Keratinocyte (primary cell): ENCODE measurements around the gene MED27. TPM values are rescaled to one million over a fixed set of nuclear protein-coding genes. Genes with fewer than 3 reads are reported as not detected.
A peak's percentile ranks its signal among the peaks of the same experiment; 100 is the strongest.

ENCODE experiments used
- DNase-seq: peaks from one replicate; pipeline ENCODE4 v3.0.0-alpha.2; 2011; ENCODE audit warnings: low read depth, missing footprints, low spot score
- FAIRE-seq: peaks from 2 replicates; lab custom pipeline; 2011; peaks lifted over from hg19 to GRCh38; lab: Jason Lieb, UNC
- H2AFZ ChIP-seq: 2 replicates; pipeline ENCODE4 v1.6.0; 2012; ENCODE audit warnings: low read length, control low read depth, inconsistent platforms; ENCODE audit not compliant: control insufficient read depth
- H3K27ac ChIP-seq: 2 replicates; pipeline ENCODE4 v1.5.1; 2011; ENCODE audit warnings: low read length; ENCODE audit not compliant: control insufficient read depth, insufficient read depth
- H3K27me3 ChIP-seq: 3 replicates; pipeline ENCODE4 v1.6.0; 2011; ENCODE audit warnings: low read length; ENCODE audit not compliant: control insufficient read depth, insufficient read depth; ENCODE audit errors: extremely low read depth
- H3K36me3 ChIP-seq, 2 experiments: 2 replicates in 1 of 2; 3 replicates in 1 of 2; pipeline ENCODE4 v1.5.1; 2011; ENCODE audit warnings: low read length in 2 of 2, mild to moderate bottlenecking in 1 of 2; ENCODE audit not compliant: control insufficient read depth in 2 of 2, insufficient read depth in 2 of 2; ENCODE audit errors: extremely low read depth in 1 of 2
- H3K4me1 ChIP-seq: 3 replicates; pipeline ENCODE4 v1.5.1; 2011; ENCODE audit warnings: low read length; ENCODE audit not compliant: control insufficient read depth, insufficient read depth; ENCODE audit errors: extremely low read depth
- H3K4me2 ChIP-seq: 3 replicates; pipeline ENCODE4 v1.6.0; 2011; ENCODE audit warnings: low read depth, low read length; ENCODE audit not compliant: control insufficient read depth, insufficient read depth; ENCODE audit errors: extremely low read depth
- H3K4me3 ChIP-seq, 3 experiments: fragments of 200-600 bp in 1 of 3; sonication (generic) in 1 of 3; 2 replicates in 2 of 3; 3 replicates in 1 of 3; pipeline ENCODE4 v1.5.1; 2011 to 2016; ENCODE audit warnings: low read length in 3 of 3, mild to moderate bottlenecking in 3 of 3, control low read depth in 2 of 3, inconsistent platforms in 1 of 3, low read depth in 1 of 3, mixed read lengths in 1 of 3, mixed run types in 1 of 3, moderate library complexity in 1 of 3; ENCODE audit not compliant: control insufficient read depth in 2 of 3, insufficient read depth in 2 of 3; ENCODE audit errors: extremely low read depth in 1 of 3
- H3K79me2 ChIP-seq: 2 replicates; pipeline ENCODE4 v1.6.0; 2012; ENCODE audit warnings: low read length; ENCODE audit not compliant: control insufficient read depth, insufficient read depth
- H3K9ac ChIP-seq: 3 replicates; pipeline ENCODE4 v1.6.0; 2011; ENCODE audit warnings: low read length; ENCODE audit not compliant: control insufficient read depth, insufficient read depth; ENCODE audit errors: extremely low read depth
- H3K9me1 ChIP-seq: 3 replicates; pipeline ENCODE4 v1.6.0; 2011; ENCODE audit warnings: low read length; ENCODE audit not compliant: control insufficient read depth, insufficient read depth; ENCODE audit errors: extremely low read depth
- H3K9me3 ChIP-seq: 2 replicates; pipeline ENCODE4 v1.5.1; 2012; ENCODE audit warnings: low read depth, low read length; ENCODE audit not compliant: control insufficient read depth
- H4K20me1 ChIP-seq: 3 replicates; pipeline ENCODE4 v1.6.0; 2011; ENCODE audit warnings: low read length; ENCODE audit not compliant: control insufficient read depth, insufficient read depth; ENCODE audit errors: extremely low read depth
- CTCF ChIP-seq, 3 experiments: IDR thresholded peaks in 1 of 3; conservative IDR thresholded peaks in 1 of 3; optimal IDR thresholded peaks in 1 of 3; 2 replicates in 2 of 3; 3 replicates in 1 of 3; pipeline versions ENCODE3 to v1.5.1; 2011; ENCODE audit warnings: low read length in 3 of 3, mild to moderate bottlenecking in 3 of 3, moderate library complexity in 2 of 3, control low read depth in 1 of 3, inconsistent platforms in 1 of 3; ENCODE audit not compliant: insufficient read depth in 2 of 3; ENCODE audit errors: extremely low read depth in 1 of 3
- EZH2 ChIP-seq: IDR thresholded peaks from one replicate; pipeline ENCODE4 v1.6.1; 2012; ENCODE audit warnings: inconsistent platforms, mild to moderate bottlenecking, low read length, moderate library complexity
- dilution Hi-C: fragments of 300-500 bp; cut with MboI; formaldehyde crosslinking; loops from one replicate; pipeline ENCODE4 v1.7.0; 2020; ENCODE audit warnings: low sequenced_read_pairs; ENCODE audit not compliant: extremely low pct_ligation_motif_present
- polyA plus RNA-seq, 5 experiments: library from polyadenylated mRNA; depleted of rRNA in 3 of 5; stranded (reverse) in 3 of 5; stranded (forward) in 1 of 5; unstranded in 1 of 5; fragments of >200 nt; gene quantifications; 1 replicate in 1 of 5; 2 replicates in 3 of 5; 3 replicates in 1 of 5; pipeline versions ENCODE4 v1.2.1 to v1.2.3, GENCODE V29; 2011 to 2012; ENCODE audit warnings: missing spikeins in 2 of 5, low read depth in 1 of 5, low replicate concordance in 1 of 5

Gene MED27
- polyA plus RNA-seq, 1 donor (not counting 4 experiments of a cell fraction or from before 2014, with no cell fraction given), result 39.0 TPM

DNA sequence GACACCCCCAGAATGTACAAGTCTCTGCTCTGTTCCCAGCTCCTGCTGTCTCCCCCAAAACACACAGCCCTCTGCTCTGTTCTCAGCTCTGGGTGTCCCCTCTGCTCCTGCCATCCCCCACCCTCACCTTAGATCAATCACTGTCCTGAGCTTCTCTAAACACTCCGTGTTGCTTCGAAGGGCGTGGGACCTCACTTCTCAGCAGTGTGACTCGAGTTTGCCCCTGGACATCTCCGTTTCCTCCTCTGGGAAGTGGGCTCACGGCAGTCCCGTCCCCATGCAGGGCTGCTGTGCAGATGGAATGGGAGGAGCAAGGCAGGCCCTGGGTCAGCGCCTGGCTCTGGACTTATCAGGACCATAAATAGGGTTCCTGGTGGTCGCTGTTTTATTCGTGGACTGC is 241.8 kb downstream of the MED27 start:
- H3K9me3 ChIP-seq, result peaks cover 17% of the 10 kb centered on the region
- peaks cover 59% of the 10 kb centered on the region for H3K27me3 ChIP-seq
- H2AFZ ChIP-seq, result no peak overlapping the region

GRCh38 chr9:131837316-131837715 is 242.4 kb downstream of the MED27 start:
- dilution Hi-C loops, result no loop called here
- peaks cover 17% of the 10 kb centered on the region for H3K9me3 ChIP-seq
- H3K4me2 ChIP-seq, result no peak overlapping the region
- DNase-seq (no peak), FAIRE-seq (no peak)
- no peaks in the 10 kb centered on the region for H3K36me3 ChIP-seq
- peak in 2 of 3 experiments; percentile 15 to 55 for TF ChIP-seq CTCF (optimal IDR thresholded peaks at IDR 0.05 in 1 of 3, IDR thresholded peaks at IDR 0.05 in 1 of 3, conservative IDR thresholded peaks at IDR 0.05 in 1 of 3; ENCODE audit: extremely low read depth in 1 of 3, insufficient read depth in 2 of 3, low read length in 3 of 3)
- TF ChIP-seq EZH2, result no peak
- H3K27me3 ChIP-seq, result peaks cover 60% of the 10 kb centered on the region
- no peaks in the 10 kb centered on the region for H3K79me2 ChIP-seq
- no peak overlapping the region for H3K9ac ChIP-seq
- no peak overlapping the region for H2AFZ ChIP-seq
- no peak overlapping the region for H3K27ac ChIP-seq
- H3K4me1 ChIP-seq, result peaks cover 3% of the 10 kb centered on the region
- H4K20me1 ChIP-seq, result no peaks in the 10 kb centered on the region
- no peaks in the 10 kb centered on the region for H3K9me1 ChIP-seq
- no peak overlapping the region for H3K4me3 ChIP-seq

More for the DNA sequence above, 241.8 kb downstream of the MED27 start:
- Histone ChIP-seq H3K4me1 (peaks cover 3% of the 10 kb centered on the region), H3K27ac (no peak overlapping the region), H3K9ac (no peak overlapping the region), H3K4me3 (no peak overlapping the region), H3K9me1 (no peaks in the 10 kb centered on the region), H3K79me2 (no peaks in the 10 kb centered on the region), H3K4me2 (no peak overlapping the region), H4K20me1 (no peaks in the 10 kb centered on the region), H3K36me3 (no peaks in the 10 kb centered on the region)
- TF ChIP-seq EZH2, result no peak
- no peak for TF ChIP-seq CTCF (optimal IDR thresholded peaks at IDR 0.05 in 1 of 3, IDR thresholded peaks at IDR 0.05 in 1 of 3, conservative IDR thresholded peaks at IDR 0.05 in 1 of 3; ENCODE audit: extremely low read depth in 1 of 3, insufficient read depth in 2 of 3, low read length in 3 of 3)
- dilution Hi-C loops, result no loop called here
- DNase-seq (no peak), FAIRE-seq (no peak)
